HepG2 (cell line): ENCODE data around the gene CCDC106. TPM values are rescaled to one million over a fixed set of nuclear protein-coding genes. Genes with fewer than 3 reads are reported as not detected.
A peak's percentile ranks its signal among the peaks of the same experiment; 100 is the strongest.

Experiments used
- KDM6A ChIP-seq: IDR thresholded peaks from 2 replicates; pipeline ENCODE4 v1.6.1; 2016; ENCODE audit warnings: low read depth
- LCORL ChIP-seq, 2 experiments: fragments of 450-650 bp in 1 of 2; sonication (generic) in 1 of 2; formaldehyde crosslinking in 1 of 2; IDR thresholded peaks; 2 replicates each; pipeline versions ENCODE4 v1.5.0 to v1.6.1; 2017 to 2020; ENCODE audit warnings: antibody characterized with exemption in 1 of 2, missing genetic modification reagents in 1 of 2
- MTERF4 ChIP-seq: sonication (generic); formaldehyde crosslinking; IDR thresholded peaks from 2 replicates; pipeline ENCODE4 v1.8.0; 2023; ENCODE audit warnings: mild to moderate bottlenecking, missing genetic modification reagents
- PHF5A ChIP-seq: IDR thresholded peaks from one replicate; pipeline ENCODE4 v1.6.1; 2018; ENCODE audit warnings: low read depth, missing genetic modification reagents; ENCODE audit not compliant: unreplicated experiment
- RBM39 ChIP-seq: fragments of 200-400 bp; formaldehyde crosslinking; IDR thresholded peaks from one replicate; pipeline ENCODE4 v1.6.1; 2018; ENCODE audit warnings: antibody characterized with exemption, mild to moderate bottlenecking, low read depth, low read length; ENCODE audit not compliant: poor library complexity, severe bottlenecking
- SRY ChIP-seq: sonication (generic); formaldehyde crosslinking; IDR thresholded peaks from 2 replicates; pipeline ENCODE4 v1.8.0; 2022; ENCODE audit warnings: mild to moderate bottlenecking, missing genetic modification reagents
- TARDBP ChIP-seq: sonication (generic); formaldehyde crosslinking; IDR thresholded peaks from 2 replicates; pipeline ENCODE4 v1.8.0; 2022; ENCODE audit warnings: mild to moderate bottlenecking, missing genetic modification reagents
- TFDP2 ChIP-seq: sonication (generic); formaldehyde crosslinking; IDR thresholded peaks from 2 replicates; pipeline ENCODE4 v1.4.0; 2020; ENCODE audit warnings: missing genetic modification reagents
- ZBTB10 ChIP-seq: sonication (generic); formaldehyde crosslinking; IDR thresholded peaks from 2 replicates; pipeline ENCODE4 v1.4.0; 2020; ENCODE audit warnings: missing genetic modification reagents, borderline replicate concordance
- ZHX2 ChIP-seq, 2 experiments: sonication (generic) in 1 of 2; formaldehyde crosslinking in 1 of 2; IDR thresholded peaks; 2 replicates each; pipeline versions ENCODE4 v1.6.1 to v1.9.0; 2014 to 2022; ENCODE audit warnings: antibody characterized with exemption in 1 of 2, borderline replicate concordance in 1 of 2, inconsistent platforms in 1 of 2, low read depth in 1 of 2, missing genetic modification reagents in 1 of 2
- ZNF20 ChIP-seq: sonication (generic); formaldehyde crosslinking; IDR thresholded peaks from 2 replicates; pipeline ENCODE4 v1.4.0; 2020; ENCODE audit warnings: mild to moderate bottlenecking, moderate library complexity, missing genetic modification reagents
- ZNF589 ChIP-seq: sonication (generic); formaldehyde crosslinking; conservative IDR thresholded peaks from 2 replicates; pipeline ENCODE4 v1.8.0; 2022; ENCODE audit warnings: mild to moderate bottlenecking, moderate library complexity, missing genetic modification reagents
- ZUFSP ChIP-seq: sonication (generic); formaldehyde crosslinking; IDR thresholded peaks from 2 replicates; pipeline ENCODE4 v1.9.0; 2021; ENCODE audit warnings: missing genetic modification reagents, mild to moderate bottlenecking, borderline replicate concordance
- polyA plus RNA-seq, 8 experiments: library from polyadenylated mRNA; depleted of rRNA in 3 of 8; stranded (reverse) in 7 of 8; unstranded in 1 of 8; fragments of >200 nt; fragmentation: Illumina TruSeq in 4 of 8; extraction: Trizol in 4 of 8; gene quantifications; 2 replicates each; pipeline versions ENCODE4 v1.2.1 to v1.2.3, GENCODE V29; 2011 to 2016; ENCODE audit warnings: low read depth in 4 of 8, missing spikeins in 1 of 8, mixed read lengths in 1 of 8; ENCODE audit not compliant: insufficient read depth in 1 of 8
- total RNA-seq, 5 experiments: library from RNA; depleted of rRNA; stranded (reverse); fragments of >200 nt; fragmentation: Illumina TruSeq; extraction: Trizol; gene quantifications; 2 replicates each; pipeline ENCODE4 v1.2.3, GENCODE V29; 2016; ENCODE audit warnings: low read depth in 1 of 5

Gene CCDC106
- total and polyA plus RNA-seq, 2 of the 13 experiments (the other 11 are each of a cell fraction or from before 2014, with no cell fraction given) = 4.7 to 8.8 TPM

GRCh38 chr19:55640043-55640576 is 7.9 kb upstream of the CCDC106 start (continued):
- 0 out of 2 replicates have a peak, but pooled peaks have one; percentile 37 for TF ChIP-seq ZHX2 (IDR thresholded peaks at IDR 0.05; ENCODE audit: low read depth)
- TF ChIP-seq ZHX2 (CRISPR knock-in tag; IDR thresholded peaks at IDR 0.05; ENCODE audit: borderline replicate concordance) = no peak
- TF ChIP-seq ZNF20 (CRISPR knock-in tag) = peak; percentile 75; the same call in 1 of the 2 replicates
- no peak for TF ChIP-seq MTERF4 (CRISPR knock-in tag)
- no peak for TF ChIP-seq KDM6A (CRISPR knock-in tag)
- TF ChIP-seq RBM39 = no peak
- no peak for TF ChIP-seq LCORL (IDR thresholded peaks at IDR 0.05)
- peak; percentile 54; the same call in 1 of the 2 replicates for TF ChIP-seq LCORL (CRISPR knock-in tag; IDR thresholded peaks at IDR 0.05)
- no peak for TF ChIP-seq PHF5A (CRISPR knock-in tag)
- TF ChIP-seq TARDBP = 0 out of 2 replicates have a peak, but pooled peaks have one; percentile 25
- TF ChIP-seq TFDP2 (CRISPR knock-in tag) = no peak
- TF ChIP-seq SRY (CRISPR knock-in tag) = no peak
- TF ChIP-seq ZBTB10 (CRISPR knock-in tag) = no peak
- TF ChIP-seq ZNF589 (CRISPR knock-in tag) = 0 out of 2 replicates have a peak, but pooled peaks have one; percentile 64
- no peak for TF ChIP-seq ZUFSP (CRISPR knock-in tag)
